ENCODE measurements around the gene BHLHA15.

- TF ChIP-seq BCL11A (IDR thresholded peaks at IDR 0.05; ENCODE audit: low read depth in 2 of 2, low read length in 2 of 2): no peak
- no peak for TF ChIP-seq CBX5 (IDR thresholded peaks at IDR 0.05; ENCODE audit: low read depth, low read length)
- no peak for TF ChIP-seq POLR2AphosphoS5 (IDR thresholded peaks at IDR 0.05; ENCODE audit: low read depth, low read length)
- TF ChIP-seq, protein P1, sequence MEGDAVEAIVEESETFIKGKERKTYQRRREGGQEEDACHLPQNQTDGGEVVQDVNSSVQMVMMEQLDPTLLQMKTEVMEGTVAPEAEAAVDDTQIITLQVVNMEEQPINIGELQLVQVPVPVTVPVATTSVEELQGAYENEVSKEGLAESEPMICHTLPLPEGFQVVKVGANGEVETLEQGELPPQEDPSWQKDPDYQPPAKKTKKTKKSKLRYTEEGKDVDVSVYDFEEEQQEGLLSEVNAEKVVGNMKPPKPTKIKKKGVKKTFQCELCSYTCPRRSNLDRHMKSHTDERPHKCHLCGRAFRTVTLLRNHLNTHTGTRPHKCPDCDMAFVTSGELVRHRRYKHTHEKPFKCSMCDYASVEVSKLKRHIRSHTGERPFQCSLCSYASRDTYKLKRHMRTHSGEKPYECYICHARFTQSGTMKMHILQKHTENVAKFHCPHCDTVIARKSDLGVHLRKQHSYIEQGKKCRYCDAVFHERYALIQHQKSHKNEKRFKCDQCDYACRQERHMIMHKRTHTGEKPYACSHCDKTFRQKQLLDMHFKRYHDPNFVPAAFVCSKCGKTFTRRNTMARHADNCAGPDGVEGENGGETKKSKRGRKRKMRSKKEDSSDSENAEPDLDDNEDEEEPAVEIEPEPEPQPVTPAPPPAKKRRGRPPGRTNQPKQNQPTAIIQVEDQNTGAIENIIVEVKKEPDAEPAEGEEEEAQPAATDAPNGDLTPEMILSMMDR (IDR thresholded peaks at IDR 0.05; ENCODE audit: control extremely low read depth in 1 of 3, insufficient read depth in 1 of 3, low read depth in 1 of 3, low read length in 3 of 3): no peak
These were observed 19.7 kb downstream of the BHLHA15 start for GRCh38 chr7:98230746-98231471.

All from H1 (cell line).